ENCODE data around the gene EGFR. TPM values are rescaled to one million over a fixed set of nuclear protein-coding genes. Genes with fewer than 3 reads are reported as not detected.

The EGFR gene
- total RNA-seq, 4 donors from 2014 or later, result 224 to 292 (median 233) TPM

DNA sequence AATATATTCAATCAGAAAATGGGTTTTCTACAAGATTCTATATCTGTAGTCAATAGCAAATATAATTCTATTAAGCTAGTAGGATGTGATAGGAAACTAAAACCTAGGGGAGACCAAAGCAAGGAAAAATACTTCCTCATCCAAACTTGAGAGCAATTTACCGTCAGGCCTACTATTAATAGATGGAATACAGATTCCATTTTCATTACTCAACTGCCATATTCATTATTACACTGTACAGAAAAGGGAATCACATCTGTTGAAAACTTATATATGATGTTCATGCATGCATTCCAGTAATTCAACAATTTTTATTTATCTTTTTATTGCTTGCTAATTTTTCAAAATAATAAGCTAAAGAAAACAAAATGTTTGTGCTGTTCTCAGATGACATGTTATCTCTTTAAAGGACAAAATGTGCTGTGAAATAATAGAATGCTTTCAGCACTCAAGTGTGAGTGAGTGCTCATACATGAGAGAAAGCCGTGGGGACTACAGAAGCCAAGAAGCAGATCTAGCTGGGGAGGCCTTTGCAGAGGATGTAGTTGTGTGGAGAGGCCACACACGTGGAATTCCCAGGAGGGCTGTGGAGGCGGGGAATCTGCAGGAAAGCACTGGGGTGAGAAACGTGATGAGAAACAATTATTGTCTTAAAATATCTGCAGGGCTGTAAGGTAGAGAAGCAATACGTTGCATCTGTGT lies 110.0 kb downstream of the EGFR start:
- TF ChIP-seq, protein P1, sequence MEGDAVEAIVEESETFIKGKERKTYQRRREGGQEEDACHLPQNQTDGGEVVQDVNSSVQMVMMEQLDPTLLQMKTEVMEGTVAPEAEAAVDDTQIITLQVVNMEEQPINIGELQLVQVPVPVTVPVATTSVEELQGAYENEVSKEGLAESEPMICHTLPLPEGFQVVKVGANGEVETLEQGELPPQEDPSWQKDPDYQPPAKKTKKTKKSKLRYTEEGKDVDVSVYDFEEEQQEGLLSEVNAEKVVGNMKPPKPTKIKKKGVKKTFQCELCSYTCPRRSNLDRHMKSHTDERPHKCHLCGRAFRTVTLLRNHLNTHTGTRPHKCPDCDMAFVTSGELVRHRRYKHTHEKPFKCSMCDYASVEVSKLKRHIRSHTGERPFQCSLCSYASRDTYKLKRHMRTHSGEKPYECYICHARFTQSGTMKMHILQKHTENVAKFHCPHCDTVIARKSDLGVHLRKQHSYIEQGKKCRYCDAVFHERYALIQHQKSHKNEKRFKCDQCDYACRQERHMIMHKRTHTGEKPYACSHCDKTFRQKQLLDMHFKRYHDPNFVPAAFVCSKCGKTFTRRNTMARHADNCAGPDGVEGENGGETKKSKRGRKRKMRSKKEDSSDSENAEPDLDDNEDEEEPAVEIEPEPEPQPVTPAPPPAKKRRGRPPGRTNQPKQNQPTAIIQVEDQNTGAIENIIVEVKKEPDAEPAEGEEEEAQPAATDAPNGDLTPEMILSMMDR (IDR thresholded peaks at IDR 0.05), result no peak
- no peak for TF ChIP-seq POLR2A (IDR thresholded peaks at IDR 0.05)
- no peak overlapping the region for H3K4me3 ChIP-seq (ENCODE audit: low read depth, poor library complexity, severe bottlenecking)
- peak in 1 of 2 donors; percentile 82 for DNase-seq (ENCODE audit: low spot score in 2 of 2)
- intact Hi-C loops (cut with DNase I; ENCODE audit: low total_unique reads), result no loop called here
- 20 to 23% methylated on average over 6 of the region's 6 CpGs for WGBS, 2 donors

DNA sequence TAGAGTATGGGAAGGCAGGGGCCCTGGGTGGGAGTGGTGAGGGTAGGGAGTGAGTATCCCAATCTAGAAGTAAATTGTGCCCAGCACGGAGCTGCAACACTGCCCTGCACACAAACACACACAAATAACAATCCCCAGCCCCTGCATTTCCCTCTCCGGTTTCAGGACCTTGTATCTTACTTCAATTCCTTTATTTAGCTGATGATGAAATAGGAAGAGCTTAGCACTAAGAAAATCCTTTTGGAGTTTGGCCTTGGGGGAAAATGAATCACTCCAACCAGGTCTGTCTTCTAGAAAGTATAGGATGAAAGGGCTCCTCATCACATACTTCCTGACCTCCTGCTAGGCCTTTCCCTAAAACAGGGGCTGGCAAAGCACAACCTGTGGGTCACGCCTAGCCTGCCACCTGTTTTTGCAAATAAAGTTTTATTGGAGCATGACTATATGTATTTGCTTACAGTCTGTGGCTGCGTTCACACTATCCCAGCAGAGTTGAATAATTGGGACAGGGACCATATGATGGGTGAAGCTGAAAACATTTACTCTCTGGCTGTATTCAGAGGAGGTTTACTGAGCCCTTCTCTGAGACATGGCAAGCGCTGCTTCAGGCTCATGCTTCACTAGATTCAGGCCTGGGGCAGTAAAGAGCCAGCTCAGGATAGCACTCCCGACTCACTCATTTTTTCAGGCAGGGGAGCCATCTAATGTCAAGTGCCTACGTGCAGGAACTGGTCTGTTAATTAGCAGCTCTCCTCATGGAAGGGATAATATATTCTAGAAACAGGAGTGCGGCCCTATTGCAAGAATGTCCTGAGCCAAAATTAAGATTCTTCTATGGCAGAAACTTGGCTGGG lies 111.0 kb downstream of the EGFR start:
- WGBS, 2 donors, result 45 to 49% methylated on average over 8 of the region's 8 CpGs
- intact Hi-C loops (cut with DNase I; ENCODE audit: low total_unique reads), result no loop called here
- DNase-seq (ENCODE audit: low spot score in 2 of 2), result peak in 1 of 2 donors; percentile 72
- no peak overlapping the region for H3K4me3 ChIP-seq (ENCODE audit: low read depth, poor library complexity, severe bottlenecking)
- no peak for TF ChIP-seq POLR2A (IDR thresholded peaks at IDR 0.05)
- TF ChIP-seq, protein P1 (IDR thresholded peaks at IDR 0.05), result no peak

DNA sequence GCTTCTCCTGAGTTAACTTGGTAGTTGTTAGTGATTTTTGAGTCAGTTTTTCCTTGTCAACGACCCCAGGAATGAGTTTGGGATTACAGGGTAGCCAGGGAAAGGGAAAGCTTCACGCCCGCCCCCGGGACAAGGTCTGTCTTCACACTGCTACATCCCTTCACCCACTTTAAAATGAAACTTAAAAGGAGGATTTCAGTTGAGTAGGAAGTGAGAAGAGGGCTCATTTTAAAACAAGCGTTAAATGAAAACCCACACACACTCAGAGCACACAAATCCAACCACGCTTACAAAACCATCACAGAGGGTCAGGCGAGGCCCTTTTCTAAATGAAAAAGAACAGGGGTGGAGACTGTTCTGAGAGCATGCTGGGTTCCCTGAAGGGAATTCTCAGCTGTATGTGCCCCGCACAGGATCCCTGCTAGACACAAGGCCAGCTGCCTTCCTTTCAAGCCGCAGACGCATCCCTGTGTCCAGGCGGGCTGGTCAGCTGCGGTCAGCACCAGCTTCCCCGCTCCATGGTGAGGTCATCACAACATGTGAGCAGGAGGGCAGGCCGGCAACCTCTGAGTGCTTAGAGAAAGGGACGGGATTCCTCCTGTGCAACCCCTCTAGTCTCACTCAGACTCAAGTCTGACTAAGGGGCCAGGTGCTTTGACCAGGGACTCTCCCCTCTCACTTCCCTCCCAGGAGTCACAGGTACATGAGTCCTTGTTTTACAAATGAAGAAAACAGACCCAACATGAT lies 111.8 kb downstream of the EGFR start:
- intact Hi-C loops (cut with DNase I; ENCODE audit: low total_unique reads), result no loop called here
- peak in 1 of 2 donors; percentile 85 for DNase-seq (ENCODE audit: low spot score in 2 of 2)
- WGBS, 2 donors, result 30 to 45% methylated on average over 15 of the region's 15 CpGs
- TF ChIP-seq, protein P1 (IDR thresholded peaks at IDR 0.05), result no peak
- TF ChIP-seq POLR2A (IDR thresholded peaks at IDR 0.05), result no peak
- no peak overlapping the region for H3K4me3 ChIP-seq (ENCODE audit: low read depth, poor library complexity, severe bottlenecking)

DNA sequence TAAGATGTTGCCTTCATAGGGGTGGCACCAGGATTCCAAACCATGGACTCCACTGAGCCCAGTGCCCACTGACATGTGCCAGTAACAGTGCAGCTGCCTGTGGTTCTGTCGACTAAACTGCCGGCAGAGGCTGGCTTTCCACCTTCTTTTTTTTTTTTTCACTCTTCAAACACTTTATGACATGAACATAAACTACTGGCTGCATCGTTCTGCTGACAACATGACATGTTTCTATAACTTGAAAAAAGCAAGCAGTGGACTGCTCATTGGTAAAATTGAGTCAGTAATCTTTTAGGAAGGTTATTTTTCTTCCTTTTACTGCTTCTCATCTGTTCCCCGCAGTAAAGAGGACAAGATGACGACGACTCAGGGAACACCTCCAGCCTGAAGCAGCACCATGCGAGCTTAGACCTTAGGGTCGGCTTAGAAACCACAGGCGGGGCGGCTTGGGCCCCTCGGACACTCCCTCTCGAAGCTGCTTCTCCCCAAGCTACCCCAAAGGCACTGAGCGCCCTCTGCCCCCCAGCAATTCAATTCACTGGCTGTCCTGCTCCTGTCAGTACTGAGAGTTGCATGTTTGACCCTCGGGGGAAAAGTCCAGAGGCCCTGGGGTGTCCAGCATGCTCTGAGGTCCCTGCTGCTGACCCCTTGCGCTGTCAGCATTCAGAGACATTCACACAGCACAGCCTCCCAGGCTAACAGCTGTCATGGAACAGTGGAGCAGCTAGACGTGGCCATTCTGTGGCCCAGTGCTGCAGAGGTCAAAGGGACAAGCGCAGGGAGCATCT lies 112.5 kb downstream of the EGFR start:
- DNase-seq (ENCODE audit: low spot score in 2 of 2), result peak in 1 of 2 donors; percentile 83
- WGBS, 2 donors, result 69 to 70% methylated on average over 17 of the region's 17 CpGs
- intact Hi-C loops (cut with DNase I; ENCODE audit: low total_unique reads), result no loop called here
- no peak overlapping the region for H3K4me3 ChIP-seq (ENCODE audit: low read depth, poor library complexity, severe bottlenecking)
- TF ChIP-seq, protein P1 (IDR thresholded peaks at IDR 0.05), result no peak
- TF ChIP-seq POLR2A (IDR thresholded peaks at IDR 0.05), result no peak

DNA sequence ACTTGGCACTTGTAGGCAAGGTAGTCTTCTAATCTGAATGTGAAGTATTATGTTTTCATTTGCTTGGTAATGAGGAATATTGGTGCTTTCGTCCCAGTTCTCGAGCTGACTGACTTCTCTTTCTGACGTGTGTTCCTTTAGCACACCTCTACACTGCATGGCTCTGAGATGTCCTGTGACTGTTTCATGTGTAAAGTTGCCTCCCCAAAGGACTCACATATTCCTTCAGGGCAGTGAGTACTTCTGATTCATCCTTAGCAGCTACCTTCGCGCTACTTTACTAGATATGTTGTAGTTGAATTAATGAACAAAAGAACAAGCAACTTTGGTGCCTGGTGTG lies 113.7 kb downstream of the EGFR start:
- intact Hi-C loops (cut with DNase I; ENCODE audit: low total_unique reads), result no loop called here
- TF ChIP-seq, protein P1 (IDR thresholded peaks at IDR 0.05), result no peak
- TF ChIP-seq POLR2A (IDR thresholded peaks at IDR 0.05), result no peak
- no peak overlapping the region for H3K4me3 ChIP-seq (ENCODE audit: low read depth, poor library complexity, severe bottlenecking)
- DNase-seq (ENCODE audit: low spot score in 2 of 2), result no peak
- 60 to 61% methylated on average over 5 of the region's 5 CpGs for WGBS, 2 donors

All from lower leg skin (tissue), 4 donors.